DMS 273 (cell line): ENCODE measurements around the gene DCC.

Source experiments
- DNase-seq: peaks from one replicate; lab custom pipeline; 2025; ENCODE audit not compliant: unreplicated experiment; lab: John Stamatoyannopoulos, UW

Gene DCC

DNA sequence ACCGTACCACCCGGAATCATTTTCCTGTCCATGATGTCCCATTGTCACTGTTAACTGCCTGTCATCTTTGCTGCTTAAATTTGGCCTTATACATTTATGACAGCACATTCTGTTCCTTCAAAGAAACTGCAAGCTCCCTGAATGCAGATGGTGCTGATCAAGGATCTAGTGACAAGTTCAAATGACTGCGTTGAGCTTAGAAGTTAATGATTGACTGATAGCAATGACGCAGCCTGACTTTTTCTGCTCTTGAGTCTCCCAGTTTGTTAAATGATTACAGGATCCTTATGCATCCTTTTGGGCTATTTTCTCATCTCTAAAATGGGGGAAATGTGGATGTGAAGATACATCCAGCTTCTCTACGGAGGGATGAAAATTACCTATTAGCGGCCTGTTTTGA lies 159.0 kb downstream of the DCC start:
- DNase-seq = peak; percentile 36

DNA sequence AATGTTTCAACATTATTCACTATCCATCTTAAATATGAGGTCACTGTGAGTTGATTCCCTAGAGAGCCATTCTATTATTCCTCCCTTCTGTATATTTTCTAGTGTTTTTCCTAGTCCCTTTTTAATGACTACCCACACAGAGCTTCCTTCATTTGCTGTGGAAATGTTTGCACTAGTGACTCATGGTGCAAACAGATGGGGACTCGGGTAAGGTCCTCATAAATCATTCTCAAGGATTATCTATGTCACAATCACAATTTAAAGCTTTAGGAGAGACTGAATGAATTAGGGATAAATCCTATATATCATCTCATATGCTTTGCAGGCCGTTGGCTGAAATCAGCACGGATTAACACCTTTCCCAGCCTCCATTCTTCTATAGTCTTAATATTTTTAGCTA lies 159.6 kb downstream of the DCC start:
- DNase-seq = peak; percentile 74

DNA sequence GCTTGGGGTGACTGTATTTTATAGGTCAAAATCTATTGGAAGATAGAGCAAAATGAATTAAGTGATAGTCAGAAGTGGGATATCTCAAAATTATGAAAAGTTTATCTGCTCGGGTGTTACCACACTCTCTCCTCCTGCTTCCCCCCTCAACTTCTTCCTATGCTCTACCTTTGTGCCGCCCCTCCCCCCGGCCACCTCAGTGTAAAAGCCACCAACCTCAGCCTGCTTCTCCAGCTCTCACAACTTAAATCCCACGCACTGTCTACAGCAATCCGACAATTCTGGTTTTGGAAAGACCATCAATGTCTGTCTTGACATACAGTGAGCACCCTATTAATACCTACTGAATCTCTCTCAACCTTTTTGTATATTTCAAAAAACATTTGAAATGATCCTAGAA lies 164.6 kb downstream of the DCC start:
- DNase-seq = no peak

DNA sequence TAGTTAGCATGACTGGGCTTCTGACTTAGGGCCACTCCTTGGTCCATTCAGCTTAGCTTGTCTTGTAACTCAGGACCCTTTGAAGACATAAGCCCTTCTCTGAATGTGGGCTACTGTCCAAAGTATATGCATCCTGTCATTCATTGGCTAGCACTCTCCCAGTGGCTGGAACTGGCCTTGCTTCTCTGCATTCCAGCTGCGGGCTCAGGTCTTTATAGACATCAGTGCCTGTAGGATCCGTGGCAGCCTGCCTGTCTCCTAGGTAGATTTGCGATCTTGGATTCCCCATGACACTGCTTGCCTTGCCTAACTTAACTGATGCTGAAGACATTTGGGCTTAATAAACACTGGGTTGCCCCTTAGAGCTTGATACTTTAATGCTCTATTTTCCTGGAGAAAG lies 170.1 kb downstream of the DCC start:
- DNase-seq = no peak

DNA sequence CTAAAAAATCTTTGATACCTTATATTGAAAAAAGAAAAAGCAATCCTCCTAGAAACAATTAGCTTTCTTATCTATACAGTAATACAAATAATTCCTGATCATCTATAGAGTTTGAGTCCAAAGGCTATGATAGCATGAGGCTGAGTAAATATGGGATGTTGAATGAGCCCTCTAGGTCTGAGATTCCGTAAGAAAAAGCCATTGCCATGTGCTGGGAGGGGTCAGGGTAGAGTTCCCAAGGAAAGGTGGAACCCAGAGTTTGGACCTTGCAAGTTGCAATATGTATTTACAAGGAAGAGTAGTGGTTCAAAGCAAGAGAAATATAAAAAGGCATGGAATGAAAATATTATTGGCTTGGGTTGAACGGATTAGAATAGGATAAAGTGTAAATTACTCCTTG lies 178.1 kb downstream of the DCC start:
- DNase-seq = no peak

DNA sequence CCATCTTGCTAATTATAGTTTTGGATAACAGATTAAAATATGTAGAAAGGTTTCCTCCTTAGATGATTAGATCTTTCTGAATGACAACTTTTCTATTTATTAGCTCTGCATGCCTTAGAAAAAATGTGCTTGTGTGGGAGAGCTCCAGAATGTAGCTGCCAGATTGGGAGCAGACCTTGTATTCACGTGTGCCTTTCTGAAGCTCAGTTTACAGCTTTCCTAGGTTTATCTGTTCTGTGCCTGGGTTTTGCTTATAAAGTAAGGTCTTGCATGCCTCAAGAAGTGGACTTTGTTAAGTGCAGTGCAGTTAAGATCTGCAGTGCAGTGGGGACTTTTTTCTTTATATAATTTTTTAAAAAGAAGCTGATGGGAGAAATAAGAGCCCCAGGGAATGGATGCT lies 179.0 kb downstream of the DCC start:
- no peak for DNase-seq

DNA sequence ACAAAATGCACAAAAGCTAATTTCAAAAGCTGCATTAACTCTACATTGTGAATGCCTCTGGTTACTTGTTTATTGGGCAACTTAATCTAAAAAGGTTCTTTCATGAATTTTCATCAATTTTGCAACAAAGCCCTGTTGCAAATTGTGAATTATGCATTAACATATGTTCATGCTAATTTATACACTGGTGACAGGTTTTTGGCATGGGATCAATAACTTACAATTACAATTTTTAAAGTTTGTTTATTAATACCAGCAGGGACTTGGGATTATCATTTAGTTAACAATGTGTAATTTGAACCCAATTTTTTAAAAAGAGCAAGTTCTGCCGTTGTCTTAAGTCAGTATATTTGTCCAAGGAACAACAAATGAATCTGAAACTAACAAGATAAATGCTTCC lies 183.6 kb downstream of the DCC start:
- DNase-seq = peak; percentile 28

DNA sequence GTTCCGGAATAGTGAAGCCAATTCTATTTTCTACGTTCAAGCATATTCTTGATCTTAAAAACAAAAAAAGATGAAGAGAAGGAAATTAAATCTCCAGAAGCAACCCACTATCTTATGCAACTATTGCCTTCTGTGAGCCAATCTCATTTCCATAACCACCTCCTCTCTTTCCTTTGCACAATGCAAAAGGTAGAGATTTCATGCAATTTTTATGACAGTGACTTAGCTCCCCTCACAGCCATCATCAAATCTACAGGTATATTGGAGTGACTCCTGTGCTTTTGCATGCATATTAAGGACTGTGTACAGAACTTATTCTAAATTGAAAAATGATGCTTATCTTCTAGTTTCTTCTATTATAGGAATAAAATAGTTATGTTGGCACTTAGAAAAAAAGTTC lies 191.8 kb downstream of the DCC start:
- no peak for DNase-seq

DNA sequence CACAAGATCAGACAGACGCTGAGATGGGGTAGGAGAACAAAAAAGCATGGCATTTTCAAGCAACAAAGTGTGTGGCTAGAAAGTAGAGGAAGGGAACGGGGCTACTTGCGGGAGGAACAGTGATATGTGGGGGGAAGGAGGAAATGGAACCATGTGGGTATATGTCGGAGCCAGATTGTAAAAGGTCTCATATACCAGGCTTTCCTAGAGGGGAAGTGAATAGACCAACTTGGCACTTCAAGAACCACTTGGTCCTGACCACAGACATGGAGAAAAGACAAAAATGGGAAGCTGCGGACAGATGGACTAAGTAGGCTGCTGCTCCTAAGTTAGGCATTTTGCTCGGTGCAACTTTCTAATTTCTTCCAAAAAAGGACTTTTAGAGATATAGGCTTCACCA lies 196.0 kb downstream of the DCC start:
- no peak for DNase-seq

DNA sequence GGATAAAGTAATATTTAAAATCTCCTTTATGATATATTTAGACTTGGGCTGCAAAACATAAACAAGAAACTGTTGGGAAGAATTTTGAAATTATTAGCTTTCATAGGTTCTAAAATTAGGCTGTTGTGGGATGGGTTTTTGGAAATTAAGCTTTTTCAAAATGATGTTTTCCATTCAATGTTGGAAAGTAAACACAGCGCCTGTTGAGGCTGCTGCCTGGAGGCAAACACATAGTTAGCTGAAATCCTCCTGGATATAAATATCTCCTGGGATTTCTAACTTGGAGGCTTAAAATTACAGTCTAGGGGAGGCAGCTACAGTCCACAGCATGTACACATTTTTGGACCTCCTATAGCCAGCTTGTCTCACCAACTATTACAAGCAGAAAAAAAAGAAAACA lies 197.3 kb downstream of the DCC start:
- no peak for DNase-seq

DNA sequence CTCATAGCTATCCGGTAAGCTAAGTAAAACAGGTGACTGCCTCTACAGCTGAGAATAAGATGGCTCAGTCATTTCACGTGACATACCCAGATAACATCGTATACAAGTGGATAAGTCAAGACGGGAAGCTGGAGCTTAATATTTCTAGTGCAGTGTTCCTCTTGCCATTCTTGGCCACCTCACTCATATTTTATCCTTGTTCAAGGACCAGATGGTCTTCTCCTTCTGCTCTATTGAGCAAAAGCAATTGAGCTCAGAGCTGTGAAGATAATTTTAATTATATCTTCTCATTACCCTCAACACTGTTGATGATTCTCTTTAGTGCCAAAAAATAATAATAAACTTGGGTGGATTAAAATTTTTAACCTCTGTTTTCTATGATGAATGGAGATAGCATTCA lies 201.1 kb downstream of the DCC start:
- DNase-seq = no peak

DNA sequence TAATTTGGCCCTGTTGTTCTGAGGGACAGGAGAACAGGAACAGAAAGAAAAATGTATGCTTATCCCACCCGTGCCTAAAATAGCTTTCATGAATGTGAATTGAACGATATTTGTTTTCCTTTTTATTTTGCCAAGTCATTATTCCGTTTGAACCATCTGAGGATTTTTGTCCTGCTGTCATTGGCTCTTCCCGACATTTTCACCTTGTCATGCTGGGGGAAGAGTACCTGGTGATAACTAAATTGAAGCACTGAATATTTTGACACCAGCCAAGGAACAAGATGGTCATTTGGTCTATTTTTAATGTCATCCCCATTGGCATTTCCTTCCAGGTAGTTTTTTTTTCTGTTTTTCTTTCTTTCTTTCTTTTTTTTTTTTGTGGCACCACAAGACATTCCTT lies 204.1 kb downstream of the DCC start:
- no peak for DNase-seq

DNA sequence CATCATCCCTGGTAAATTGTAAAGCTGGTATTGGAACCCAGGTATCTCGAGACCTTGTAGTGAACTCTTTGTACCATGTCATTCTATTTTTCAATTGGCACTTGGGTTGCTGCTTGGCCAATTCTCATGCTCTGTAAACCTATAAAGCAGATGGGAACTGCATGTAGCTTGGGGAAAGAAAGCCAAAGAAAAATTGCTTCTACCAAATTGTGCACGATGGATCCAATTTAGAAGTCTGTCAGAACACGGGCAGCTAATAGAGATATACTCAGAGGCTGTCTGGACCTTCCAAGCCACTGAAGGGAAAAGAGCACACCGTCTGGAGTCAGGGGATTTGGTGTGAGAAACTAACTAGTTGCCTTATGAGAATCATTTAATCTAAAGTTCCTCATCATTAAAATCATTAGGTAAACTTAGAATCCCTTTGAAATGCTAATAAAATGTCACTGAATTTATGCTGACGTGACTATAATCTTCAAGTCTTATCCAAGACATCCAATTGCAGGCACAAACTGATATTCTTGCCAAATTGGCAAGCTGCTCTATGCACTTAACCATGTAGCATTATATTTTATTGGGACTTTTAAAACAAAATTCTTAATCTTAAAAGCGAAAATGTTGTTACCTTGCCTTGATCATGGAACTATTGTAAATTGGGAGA lies 206.8 kb downstream of the DCC start:
- DNase-seq = no peak

DNA sequence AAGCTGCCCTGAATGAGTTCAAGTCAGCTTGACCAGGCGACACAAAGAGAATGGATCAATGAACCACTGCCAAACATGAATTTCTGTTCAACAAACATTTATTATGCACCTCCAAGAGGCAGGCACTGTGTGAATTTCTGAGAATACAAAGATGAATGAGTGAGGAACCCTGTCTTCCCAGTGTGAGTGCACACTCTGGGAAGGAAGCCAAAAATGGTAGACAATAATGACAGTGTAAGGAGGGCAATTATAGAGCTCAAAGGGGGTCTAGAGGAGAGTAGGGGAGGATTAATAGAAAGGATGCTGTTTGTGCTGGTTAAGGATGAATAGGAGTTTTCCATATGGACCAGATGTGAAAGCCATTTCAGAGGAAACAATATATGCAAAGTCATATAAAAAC lies 213.4 kb downstream of the DCC start:
- no peak for DNase-seq

DNA sequence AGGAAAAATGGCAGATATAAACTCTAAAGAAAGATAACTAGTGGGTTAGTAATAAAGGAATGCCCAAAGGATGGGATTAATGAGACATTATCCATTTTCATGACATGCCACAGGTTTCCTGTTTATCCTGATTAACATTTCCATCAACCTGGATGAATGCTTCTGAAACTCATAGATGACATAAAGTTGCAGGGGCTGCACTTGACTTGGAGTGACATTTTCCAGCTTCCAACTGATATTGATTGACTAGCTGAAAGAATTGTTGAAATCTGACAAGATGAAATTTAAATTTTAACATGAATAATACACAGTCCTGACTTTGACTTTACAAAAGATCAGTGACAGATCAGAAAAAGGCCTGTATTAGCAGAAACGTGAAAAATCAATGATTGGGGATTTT lies 214.2 kb downstream of the DCC start:
- no peak for DNase-seq

DNA sequence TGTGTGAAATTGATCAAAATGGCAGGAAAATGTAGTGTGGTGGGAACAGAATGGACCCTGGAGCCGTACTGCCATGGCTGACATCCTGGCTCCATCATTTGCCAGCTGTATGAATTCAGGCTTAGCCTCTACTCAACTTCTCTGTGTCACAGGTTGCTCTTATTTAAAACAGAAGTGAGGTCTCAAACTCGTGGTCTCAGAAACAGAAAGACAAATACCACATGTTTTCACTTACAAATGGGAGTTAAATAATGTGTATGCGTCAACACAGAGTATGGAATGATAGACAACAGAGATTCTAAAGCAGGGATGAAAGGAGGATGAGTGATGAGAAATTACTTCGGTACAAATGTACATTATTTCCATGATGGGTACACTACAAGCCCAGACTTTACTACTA lies 227.4 kb downstream of the DCC start:
- DNase-seq = no peak

DNA sequence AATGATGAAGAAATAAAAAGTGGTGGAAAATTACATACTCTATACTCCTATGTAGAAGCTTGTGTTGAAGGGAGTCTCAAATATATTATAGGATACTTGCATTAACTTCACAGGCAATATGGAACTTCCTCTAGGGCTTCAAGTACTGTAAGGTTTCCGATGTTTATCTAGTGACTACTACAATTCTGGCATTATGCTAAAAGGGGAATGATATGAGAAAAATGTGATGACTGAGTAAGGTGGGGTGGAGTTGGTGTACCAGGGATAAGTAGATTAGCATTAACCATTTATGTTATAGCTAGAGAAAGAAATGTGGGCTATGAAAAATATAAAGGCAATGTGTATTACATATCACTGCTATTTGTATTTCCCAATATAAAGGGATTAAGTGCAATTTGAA lies 229.5 kb downstream of the DCC start:
- DNase-seq = no peak

DNA sequence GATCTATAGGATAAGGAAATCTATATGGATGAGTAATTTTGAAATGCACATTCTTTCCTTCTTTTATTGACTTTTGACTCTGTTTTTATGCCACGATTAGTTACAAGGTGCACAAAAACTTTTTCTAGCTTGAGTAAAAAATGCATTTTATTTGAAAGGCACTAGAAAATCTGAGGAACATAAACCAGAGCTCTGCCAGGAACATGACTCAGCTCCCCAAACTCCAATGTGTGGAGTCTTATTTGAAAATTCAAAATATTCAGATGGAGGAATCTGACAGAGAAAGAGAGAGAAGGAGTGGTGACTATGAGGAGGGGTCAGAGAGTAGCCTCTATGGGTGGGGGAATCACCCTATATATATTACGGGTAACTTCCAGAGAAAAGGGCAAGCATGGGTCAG lies 231.0 kb downstream of the DCC start:
- no peak for DNase-seq

DNA sequence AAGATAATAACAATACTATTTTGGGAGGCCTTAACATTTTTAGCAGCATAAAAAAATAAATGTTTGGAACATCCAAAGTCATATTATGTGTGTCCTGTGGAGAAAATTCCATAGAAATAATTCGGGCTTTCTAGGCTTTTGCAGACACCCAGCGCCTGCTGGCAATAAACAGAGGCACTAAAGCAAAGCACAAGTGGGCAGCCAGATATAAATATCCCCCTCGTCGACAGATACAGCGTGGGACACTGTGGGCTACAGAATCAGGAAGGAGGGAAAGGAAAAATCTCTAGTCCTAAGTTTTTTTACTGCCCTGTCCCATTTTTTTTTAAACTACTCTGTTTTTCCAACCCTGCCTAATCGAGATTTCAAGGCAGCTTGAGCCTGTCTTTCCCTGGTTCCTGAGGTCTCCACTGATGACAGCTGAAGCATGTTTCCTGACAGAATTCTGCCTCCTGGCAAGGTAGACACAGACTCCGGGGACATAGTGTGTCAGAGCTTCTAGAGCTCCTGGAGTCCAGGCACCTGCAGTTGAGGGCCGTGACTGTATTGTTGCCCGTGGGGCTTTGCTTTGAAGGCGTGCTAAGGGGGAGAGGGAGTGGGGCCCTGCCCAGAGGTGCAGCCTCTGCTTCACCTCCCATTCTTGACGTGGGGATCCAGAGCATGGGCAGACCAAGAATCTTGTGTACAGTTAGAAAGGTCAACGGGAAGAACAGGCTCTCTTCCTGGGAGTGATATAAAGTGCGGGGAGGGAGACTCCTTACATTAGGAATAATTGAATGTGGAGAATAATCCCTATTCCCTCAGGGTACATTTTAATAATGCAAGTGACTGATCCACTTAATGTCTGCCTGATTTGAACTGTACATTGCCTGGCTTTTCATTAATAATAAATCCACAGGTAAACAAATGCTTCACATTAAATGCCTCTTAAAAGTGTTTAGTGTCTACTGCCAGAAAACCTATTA lies 232.3 kb downstream of the DCC start:
- DNase-seq = no peak

DNA sequence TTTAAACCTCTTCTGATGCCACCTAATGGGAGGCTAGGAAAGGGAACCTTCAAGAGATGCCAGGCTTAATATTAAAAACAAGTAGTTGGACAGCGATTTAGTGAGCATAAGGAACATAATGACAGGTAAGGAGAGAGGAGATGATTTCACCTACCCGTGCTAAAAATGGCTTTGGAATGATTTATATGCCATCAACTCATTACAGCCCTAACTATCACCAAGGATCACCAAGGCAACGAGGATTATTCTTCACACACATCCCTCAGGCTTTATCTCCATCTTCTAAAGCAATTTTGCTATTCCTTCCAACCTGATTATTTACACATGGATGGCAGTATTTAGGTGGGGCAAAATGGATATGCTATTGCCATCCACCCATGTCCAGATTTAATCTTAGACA lies 237.8 kb downstream of the DCC start:
- no peak for DNase-seq

DNA sequence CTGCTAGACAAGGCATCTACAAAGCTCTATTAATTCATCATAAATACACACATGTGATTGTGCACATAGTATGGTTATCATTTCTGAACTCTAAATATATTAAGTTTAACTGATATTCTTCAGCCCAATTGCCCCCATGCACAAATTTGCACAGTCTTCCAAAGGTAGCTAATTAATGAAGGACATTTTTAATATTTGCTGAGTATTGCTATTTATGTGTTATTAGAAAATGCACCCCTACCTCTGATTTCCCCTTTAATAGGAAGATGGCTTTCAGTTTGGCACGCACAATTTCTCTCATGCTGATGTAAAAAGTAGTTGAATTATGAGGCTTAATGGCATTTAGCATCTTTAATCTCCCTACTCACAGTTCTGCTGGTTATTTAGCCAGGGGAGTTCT lies 242.1 kb downstream of the DCC start:
- DNase-seq = no peak

DNA sequence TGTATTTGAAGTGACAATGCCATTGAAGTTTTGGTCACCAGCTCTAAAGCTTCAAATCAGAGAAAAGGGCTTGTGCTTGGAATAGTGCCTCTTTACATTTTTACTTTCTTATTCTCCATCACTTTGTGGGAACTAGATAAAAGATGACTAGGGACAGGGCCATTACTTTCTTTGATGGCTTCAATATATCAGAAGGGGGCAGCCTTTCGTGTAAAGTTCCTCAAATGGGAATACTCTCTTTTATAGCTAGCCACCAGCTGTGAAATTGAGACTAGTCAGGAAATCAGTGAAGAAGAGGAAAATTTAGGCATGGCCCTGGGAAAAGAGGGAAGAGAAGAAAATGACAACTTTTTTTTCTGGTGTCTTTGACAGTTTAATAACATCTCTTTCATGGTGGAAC lies 242.5 kb downstream of the DCC start:
- DNase-seq = no peak

DNA sequence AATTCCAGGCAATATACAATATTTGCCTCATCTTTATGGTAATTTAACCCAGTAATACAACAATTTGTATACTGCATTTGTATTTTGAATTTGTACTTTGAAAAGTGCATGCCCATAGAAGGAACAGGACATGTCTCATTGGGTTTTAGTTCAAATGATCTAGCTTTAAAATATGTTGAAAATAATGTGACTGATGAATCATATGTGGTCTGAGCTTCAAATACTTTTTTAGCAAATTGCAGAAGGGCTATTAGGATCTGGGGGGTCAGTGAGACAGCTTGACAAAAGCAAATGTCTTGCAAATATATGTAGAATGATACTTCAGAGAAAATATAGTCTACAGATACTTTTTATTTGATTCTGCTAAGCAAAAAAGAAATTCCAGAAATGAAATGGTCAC lies 248.9 kb downstream of the DCC start:
- DNase-seq = no peak
